ENCODE measurements around the gene AADACL2. TPM values are rescaled to one million over a fixed set of nuclear protein-coding genes. Genes with fewer than 3 reads are reported as not detected.

The AADACL2 gene
- total RNA-seq, 1 donor from 2014 or later = 0.21 TPM

DNA sequence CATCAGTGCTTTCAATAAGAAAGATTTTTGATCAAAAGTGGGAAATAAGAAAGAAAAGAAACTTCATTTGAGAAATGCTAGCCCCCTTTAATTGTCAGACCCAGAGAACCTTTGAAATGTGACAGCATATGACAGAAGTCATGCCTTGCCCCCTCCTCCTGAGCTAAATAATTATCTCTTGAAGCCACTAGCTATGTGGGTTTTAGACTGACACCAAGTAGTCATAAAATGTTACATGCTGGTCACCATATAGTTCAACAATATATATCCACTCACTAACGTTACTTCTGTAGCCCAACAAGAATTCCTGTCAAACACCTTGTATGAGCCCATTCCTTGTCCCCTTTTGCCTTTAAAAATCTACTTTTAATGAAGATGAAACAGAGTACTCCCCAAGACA is 43.1 kb upstream of the AADACL2 start:
- Histone ChIP-seq H3K36me3 (no peaks in the 10 kb centered on the region), H3K4me3 (no peak overlapping the region), H3K9me3 (no peaks in the 10 kb centered on the region), H3K4me1 (no peaks in the 10 kb centered on the region), H3K27ac (no peak overlapping the region), H3K27me3 (ENCODE audit: low read depth) (no peaks in the 10 kb centered on the region)
- DNase-seq (no peak), ATAC-seq (no peak)
- intact Hi-C loops (cut with DNase I) = no loop called here
- TF ChIP-seq, protein P1, sequence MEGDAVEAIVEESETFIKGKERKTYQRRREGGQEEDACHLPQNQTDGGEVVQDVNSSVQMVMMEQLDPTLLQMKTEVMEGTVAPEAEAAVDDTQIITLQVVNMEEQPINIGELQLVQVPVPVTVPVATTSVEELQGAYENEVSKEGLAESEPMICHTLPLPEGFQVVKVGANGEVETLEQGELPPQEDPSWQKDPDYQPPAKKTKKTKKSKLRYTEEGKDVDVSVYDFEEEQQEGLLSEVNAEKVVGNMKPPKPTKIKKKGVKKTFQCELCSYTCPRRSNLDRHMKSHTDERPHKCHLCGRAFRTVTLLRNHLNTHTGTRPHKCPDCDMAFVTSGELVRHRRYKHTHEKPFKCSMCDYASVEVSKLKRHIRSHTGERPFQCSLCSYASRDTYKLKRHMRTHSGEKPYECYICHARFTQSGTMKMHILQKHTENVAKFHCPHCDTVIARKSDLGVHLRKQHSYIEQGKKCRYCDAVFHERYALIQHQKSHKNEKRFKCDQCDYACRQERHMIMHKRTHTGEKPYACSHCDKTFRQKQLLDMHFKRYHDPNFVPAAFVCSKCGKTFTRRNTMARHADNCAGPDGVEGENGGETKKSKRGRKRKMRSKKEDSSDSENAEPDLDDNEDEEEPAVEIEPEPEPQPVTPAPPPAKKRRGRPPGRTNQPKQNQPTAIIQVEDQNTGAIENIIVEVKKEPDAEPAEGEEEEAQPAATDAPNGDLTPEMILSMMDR (IDR thresholded peaks at IDR 0.05) = no peak

- Histone ChIP-seq H3K27ac (no peak overlapping the region), H3K9me3 (peaks cover 5% of the 10 kb centered on the region), H3K4me1 (no peaks in the 10 kb centered on the region), H3K27me3 (ENCODE audit: low read depth) (no peaks in the 10 kb centered on the region), H3K36me3 (no peaks in the 10 kb centered on the region), H3K4me3 (no peak overlapping the region)
- TF ChIP-seq, protein P1 (IDR thresholded peaks at IDR 0.05) = no peak
- ATAC-seq (no peak), DNase-seq (no peak)
- intact Hi-C loops (cut with DNase I) = no loop called here
These were observed 36.2 kb upstream of the AADACL2 start for GRCh38 chr3:151697496-151697895.

DNA sequence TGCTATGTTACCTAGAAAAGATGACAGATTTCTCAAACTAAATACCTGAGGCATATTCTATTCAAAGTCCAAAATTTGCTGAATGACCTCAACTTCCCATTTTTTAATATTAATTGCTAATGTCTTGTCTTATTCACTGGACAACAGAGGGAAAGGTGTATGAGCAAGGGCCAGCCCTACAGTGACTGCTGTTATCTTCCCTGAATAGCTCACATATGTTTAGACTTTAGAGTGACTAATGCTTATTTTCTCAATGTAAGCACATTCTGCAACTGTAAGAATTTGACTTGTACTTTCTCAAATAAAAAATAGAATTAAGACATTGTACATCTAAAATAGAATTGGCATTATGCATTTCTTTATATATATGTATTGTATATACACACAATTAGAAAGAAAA is 26.5 kb upstream of the AADACL2 start:
- TF ChIP-seq, protein P1 (IDR thresholded peaks at IDR 0.05) = no peak
- Histone ChIP-seq H3K4me3 (no peak overlapping the region), H3K27ac (no peak overlapping the region), H3K9me3 (no peaks in the 10 kb centered on the region), H3K36me3 (no peaks in the 10 kb centered on the region), H3K27me3 (ENCODE audit: low read depth) (no peaks in the 10 kb centered on the region), H3K4me1 (no peaks in the 10 kb centered on the region)
- intact Hi-C loops (cut with DNase I) = no loop called here
- DNase-seq (no peak), ATAC-seq (no peak)

- Histone ChIP-seq H3K4me1 (no peaks in the 10 kb centered on the region), H3K9me3 (no peaks in the 10 kb centered on the region), H3K36me3 (no peaks in the 10 kb centered on the region), H3K4me3 (no peak overlapping the region), H3K27me3 (ENCODE audit: low read depth) (no peaks in the 10 kb centered on the region), H3K27ac (no peak overlapping the region)
- intact Hi-C loops (cut with DNase I) = no loop called here
- ATAC-seq (no peak), DNase-seq (no peak)
- TF ChIP-seq, protein P1 (IDR thresholded peaks at IDR 0.05) = no peak
These were observed 24.9 kb upstream of the AADACL2 start for GRCh38 chr3:151708868-151709267.

DNA sequence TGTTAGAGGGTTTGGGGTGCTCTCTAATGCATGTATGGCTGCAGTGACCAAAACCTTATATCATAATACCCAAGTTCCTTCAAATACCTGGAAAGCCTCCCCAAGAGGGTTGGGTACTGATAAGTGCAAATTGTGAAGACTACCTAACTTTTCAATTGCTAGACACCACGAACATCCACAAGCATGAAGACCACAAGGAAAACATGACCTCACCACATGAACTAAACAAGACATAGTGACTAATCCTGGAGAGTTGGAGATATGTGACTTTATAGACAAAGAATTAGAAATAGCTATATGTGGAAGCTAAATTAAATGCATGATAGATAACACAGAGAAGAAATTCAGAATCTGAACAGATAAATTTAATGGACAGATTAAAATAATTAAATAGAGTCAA is 23.9 kb upstream of the AADACL2 start:
- intact Hi-C loops (cut with DNase I) = no loop called here
- Histone ChIP-seq H3K4me1 (no peaks in the 10 kb centered on the region), H3K9me3 (no peaks in the 10 kb centered on the region), H3K27me3 (ENCODE audit: low read depth) (no peaks in the 10 kb centered on the region), H3K4me3 (no peak overlapping the region), H3K36me3 (no peaks in the 10 kb centered on the region), H3K27ac (no peak overlapping the region)
- ATAC-seq (no peak), DNase-seq (no peak)
- TF ChIP-seq, protein P1 (IDR thresholded peaks at IDR 0.05) = no peak

DNA sequence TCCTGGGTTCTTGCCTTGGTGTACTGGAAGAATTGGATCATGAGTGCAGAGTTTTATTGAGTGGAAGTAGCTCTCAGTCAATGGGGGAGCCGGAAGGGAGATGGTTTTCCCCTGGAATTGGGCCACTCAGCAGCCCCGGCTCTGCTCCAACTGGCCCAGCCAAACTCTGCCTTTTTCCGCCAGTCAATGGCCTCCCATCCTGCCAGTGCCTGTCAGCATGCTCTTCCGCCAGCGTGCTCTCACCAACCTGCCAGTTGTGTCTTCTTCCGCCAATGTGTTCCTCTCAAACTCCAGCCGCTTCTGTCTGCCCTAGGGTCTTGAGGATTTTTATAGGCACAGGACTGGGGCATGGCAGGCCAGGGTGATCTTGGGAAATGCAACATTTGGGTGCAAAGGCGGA is 12.4 kb upstream of the AADACL2 start:
- H3K27ac ChIP-seq = no peak overlapping the region
- no peak overlapping the region for H3K4me3 ChIP-seq
- no peaks in the 10 kb centered on the region for H3K9me3 ChIP-seq
- DNase-seq = no peak
- no peaks in the 10 kb centered on the region for H3K36me3 ChIP-seq
- TF ChIP-seq, protein P1 (IDR thresholded peaks at IDR 0.05) = no peak
- H3K4me1 ChIP-seq = no peaks in the 10 kb centered on the region
- ATAC-seq = no peak
- intact Hi-C loops (cut with DNase I) = no loop called here
- H3K27me3 ChIP-seq (ENCODE audit: low read depth) = no peaks in the 10 kb centered on the region
